IPS-20b (cell line): ENCODE results near the gene TEX48.

ENCODE experiments used
- H3K27ac ChIP-seq: one replicate; pipeline ENCODE4 v1.5.1; 2013; ENCODE audit warnings: low read length
- H3K27me3 ChIP-seq: 2 replicates; pipeline ENCODE4 v1.6.1; 2013; ENCODE audit warnings: mild to moderate bottlenecking, low read length, inconsistent platforms; ENCODE audit not compliant: insufficient read depth
- H3K36me3 ChIP-seq: 2 replicates; pipeline ENCODE4 v1.6.1; 2013; ENCODE audit warnings: low read depth, mild to moderate bottlenecking, inconsistent platforms, low read length, moderate library complexity; ENCODE audit not compliant: insufficient read depth
- H3K4me1 ChIP-seq: 2 replicates; pipeline ENCODE4 v1.6.1; 2013; ENCODE audit warnings: mild to moderate bottlenecking, control low read depth, inconsistent platforms, low read length, moderate library complexity; ENCODE audit not compliant: insufficient read depth
- H3K4me3 ChIP-seq: 2 replicates; pipeline ENCODE4 v1.5.1; 2013; ENCODE audit warnings: mild to moderate bottlenecking, low read length, inconsistent platforms
- H3K9ac ChIP-seq: 2 replicates; pipeline ENCODE4 v1.6.1; 2013; ENCODE audit warnings: low read depth, mild to moderate bottlenecking, inconsistent platforms, low read length, moderate library complexity
- H3K9me3 ChIP-seq: 2 replicates; pipeline ENCODE4 v1.6.1; 2013; ENCODE audit warnings: mild to moderate bottlenecking, low read depth, low read length, inconsistent platforms; ENCODE audit not compliant: insufficient read depth

Gene TEX48, protein sequence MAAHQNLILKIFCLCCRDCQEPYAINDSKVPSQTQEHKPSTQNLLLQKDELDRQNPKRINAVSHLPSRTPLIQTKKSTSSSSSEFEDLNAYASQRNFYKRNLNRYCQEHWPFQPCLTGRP

DNA sequence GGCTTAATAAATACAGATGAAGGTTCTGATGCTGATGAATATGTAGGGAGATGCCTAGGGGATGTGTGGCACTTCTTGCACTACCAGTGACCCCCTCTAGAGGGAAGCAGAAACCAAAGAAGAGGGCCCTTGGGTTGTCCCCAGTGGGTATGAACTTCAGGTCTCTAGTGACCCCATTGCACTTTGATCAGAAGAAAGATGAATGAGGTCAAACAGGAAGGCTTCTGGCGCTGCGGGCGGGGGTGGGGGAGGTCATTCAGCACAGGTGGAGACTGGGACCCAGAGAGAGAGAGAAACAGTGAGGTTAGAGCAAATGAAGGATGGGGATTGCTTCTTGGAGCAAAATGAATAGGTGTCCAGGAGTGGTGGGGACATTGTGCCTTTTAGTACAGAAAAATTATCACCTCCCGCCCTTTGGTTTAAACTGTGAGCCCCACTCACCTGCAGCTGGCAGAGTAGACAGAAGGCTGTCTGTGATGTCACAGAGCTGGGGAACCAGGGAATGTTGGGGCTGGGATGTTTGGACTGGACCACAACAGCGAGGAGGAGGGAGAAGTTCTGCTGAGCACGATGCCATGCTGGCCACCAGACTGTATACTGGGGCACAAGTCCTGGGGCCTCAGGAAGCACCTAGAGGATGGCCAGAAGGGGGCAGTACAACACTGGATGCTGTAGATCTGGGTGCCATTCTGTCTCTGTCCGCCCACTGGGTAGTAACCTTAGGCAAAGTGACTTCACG, at the start of gene TEX48:
Gene TEX48, minus strand, starts transcription at position 599 of the 739 bp plus-strand sequence. CDS start 10,469 bp downstream, outside the sequence.
- no peak within 1 kb of the TSS for H3K27ac ChIP-seq
- no peaks in the 10 kb centered on the region for H3K4me1 ChIP-seq
- H3K27me3 ChIP-seq = no peaks in the 10 kb centered on the region
- no peak within 1 kb of the TSS for H3K4me3 ChIP-seq
- no peak within 1 kb of the TSS for H3K9ac ChIP-seq
- no peaks in the 10 kb centered on the region for H3K36me3 ChIP-seq
- H3K9me3 ChIP-seq = no peaks in the 10 kb centered on the region

DNA sequence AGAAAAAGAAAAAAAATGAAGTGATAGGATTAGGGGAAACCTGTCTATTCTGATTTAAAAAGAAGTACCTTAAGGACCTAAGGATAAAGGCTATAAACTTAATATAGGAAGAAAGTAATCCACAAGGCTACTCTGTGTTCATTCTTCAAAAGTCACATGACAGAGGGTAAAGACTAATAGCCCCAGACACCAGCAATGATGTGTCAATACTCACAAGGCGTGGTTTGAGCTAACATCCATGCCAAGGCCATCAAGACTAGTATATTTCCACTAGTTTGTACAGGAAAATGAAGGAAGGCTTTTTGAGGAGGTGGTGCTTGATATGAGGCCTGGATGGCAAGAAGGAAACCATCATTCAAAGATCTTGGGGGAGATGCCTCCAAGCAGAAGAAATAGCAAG, 49.7 kb upstream of the TEX48 start:
- Histone ChIP-seq H3K36me3 (no peaks in the 10 kb centered on the region), H3K4me1 (no peaks in the 10 kb centered on the region), H3K9me3 (no peaks in the 10 kb centered on the region), H3K4me3 (no peak overlapping the region), H3K27me3 (no peaks in the 10 kb centered on the region), H3K27ac (no peak overlapping the region), H3K9ac (no peak overlapping the region)

DNA sequence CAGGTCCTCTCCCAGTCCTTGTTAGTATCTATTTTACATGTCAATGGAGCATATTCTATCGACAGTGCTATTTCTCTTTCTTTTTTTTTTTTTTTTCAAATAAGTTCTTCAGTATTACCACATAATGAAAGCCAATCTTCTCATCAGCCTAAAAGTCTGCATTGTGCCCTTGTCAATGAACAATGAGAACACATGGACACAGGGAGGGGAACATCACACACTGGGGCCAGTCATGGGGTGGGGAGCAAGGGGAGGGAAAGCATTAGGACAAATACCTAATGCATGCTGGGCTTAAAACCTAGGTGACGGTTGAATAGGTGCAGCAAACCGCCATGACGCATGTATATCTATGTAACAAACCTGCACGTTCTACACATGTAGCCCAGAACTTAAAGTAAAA, 47.7 kb upstream of the TEX48 start:
- Histone ChIP-seq H3K27me3 (no peaks in the 10 kb centered on the region), H3K36me3 (no peaks in the 10 kb centered on the region), H3K27ac (no peak overlapping the region), H3K9me3 (no peaks in the 10 kb centered on the region), H3K4me1 (no peaks in the 10 kb centered on the region), H3K4me3 (no peak overlapping the region), H3K9ac (no peak overlapping the region)

DNA sequence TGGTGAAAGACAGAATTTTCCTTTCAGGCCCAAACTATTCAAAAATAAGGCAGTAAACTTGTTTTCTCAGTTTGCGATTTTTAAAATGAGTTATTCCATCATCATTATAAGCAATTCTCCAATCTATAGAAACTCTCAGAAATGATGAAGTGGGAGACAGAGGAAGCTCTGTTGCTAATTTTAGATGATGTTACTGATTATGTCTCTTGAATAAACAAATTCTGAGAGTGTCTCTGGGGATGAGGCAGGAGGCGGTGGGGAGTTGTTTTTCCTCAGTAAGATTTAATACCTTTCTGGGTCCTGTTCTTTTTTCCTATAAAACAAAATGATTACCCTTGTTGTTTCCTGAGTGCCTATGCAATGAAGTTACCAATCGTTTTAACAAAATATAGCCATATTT, 43.9 kb upstream of the TEX48 start:
- Histone ChIP-seq H3K27ac (no peak overlapping the region), H3K36me3 (no peaks in the 10 kb centered on the region), H3K9ac (no peak overlapping the region), H3K27me3 (peaks cover 8% of the 10 kb centered on the region; the same call in 1 of the 2 replicates), H3K9me3 (no peaks in the 10 kb centered on the region), H3K4me1 (no peaks in the 10 kb centered on the region), H3K4me3 (no peak overlapping the region)

DNA sequence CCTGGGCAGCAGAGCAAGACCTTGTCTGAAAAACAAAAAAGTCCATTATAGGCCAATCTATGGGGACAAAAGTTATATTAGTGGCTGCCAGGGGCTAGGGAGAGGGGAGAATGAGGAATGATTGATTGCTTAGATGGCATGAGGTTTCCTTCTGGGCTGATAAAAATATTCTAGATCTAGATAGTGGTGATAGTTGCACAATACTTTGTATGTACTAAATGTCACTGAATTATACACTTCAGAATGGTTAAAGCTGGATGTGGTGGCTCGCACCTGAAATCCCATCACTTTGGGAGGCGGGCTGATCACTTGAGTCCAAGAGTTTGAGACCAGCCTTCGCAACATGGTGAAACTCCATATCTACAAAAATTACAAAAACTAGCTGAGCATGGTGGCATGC, 42.8 kb upstream of the TEX48 start:
- H3K36me3 ChIP-seq = no peaks in the 10 kb centered on the region
- no peaks in the 10 kb centered on the region for H3K4me1 ChIP-seq
- no peaks in the 10 kb centered on the region for H3K9me3 ChIP-seq
- no peak overlapping the region for H3K27ac ChIP-seq
- H3K4me3 ChIP-seq = no peak overlapping the region
- peaks cover 8% of the 10 kb centered on the region; the same call in 1 of the 2 replicates for H3K27me3 ChIP-seq
- no peak overlapping the region for H3K9ac ChIP-seq

DNA sequence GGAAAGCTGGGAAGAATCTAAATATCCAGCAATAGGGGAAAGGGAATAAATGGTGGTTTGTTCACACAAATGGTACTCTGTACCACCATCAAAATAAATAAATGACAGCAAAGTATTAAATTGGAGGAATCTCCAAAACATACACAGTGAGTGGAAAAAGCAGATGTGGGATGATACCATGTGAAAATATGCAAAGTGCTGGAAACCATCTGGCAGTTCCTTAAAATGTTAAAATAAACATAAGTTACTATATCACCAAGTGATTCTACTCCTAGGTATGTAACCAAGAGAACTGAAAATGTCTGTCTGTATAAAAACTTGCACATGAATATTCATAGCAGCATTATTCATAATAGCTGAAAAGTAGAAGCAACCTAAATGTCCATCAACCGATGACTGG, 41.9 kb upstream of the TEX48 start:
- Histone ChIP-seq H3K9ac (no peak overlapping the region), H3K36me3 (no peaks in the 10 kb centered on the region), H3K4me3 (no peak overlapping the region), H3K4me1 (no peaks in the 10 kb centered on the region), H3K27ac (no peak overlapping the region), H3K27me3 (peaks cover 8% of the 10 kb centered on the region; the same call in 1 of the 2 replicates), H3K9me3 (no peaks in the 10 kb centered on the region)

DNA sequence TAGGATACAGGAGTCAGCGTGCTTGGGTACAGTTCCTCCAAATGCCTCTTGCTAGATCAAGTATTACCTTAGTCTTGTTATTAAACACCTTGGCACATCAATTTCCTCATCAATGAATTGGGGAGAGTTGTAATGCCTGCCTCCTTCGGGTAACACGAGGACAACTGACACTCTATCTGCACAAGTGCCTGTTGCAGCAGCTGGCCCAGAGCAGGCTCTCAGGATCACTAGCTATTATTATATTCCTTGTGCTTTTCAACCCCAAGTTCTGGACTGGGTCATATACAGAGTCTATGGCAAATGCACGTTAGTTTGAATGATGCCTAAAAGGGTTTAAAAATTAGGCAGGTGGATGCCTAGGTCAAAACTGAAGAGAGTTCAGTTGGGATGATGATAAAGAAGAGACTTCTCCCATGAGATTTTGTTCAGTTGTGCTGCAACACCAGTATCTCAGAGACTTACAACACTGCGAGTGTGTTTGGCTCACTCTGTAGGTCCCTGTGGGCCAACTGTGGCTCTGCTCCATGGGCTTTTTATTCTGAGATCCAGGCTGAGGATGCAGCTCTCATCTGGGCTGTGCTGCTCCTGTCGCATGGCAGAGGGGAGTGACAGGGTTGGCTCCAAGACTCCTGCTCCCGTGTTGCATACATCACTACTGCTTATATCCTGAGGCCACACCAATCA, 41.1 kb upstream of the TEX48 start:
- H3K27me3 ChIP-seq = peaks cover 8% of the 10 kb centered on the region; the same call in 1 of the 2 replicates
- H3K4me3 ChIP-seq = no peak overlapping the region
- no peaks in the 10 kb centered on the region for H3K4me1 ChIP-seq
- H3K36me3 ChIP-seq = no peaks in the 10 kb centered on the region
- H3K27ac ChIP-seq = no peak overlapping the region
- H3K9ac ChIP-seq = no peak overlapping the region
- no peaks in the 10 kb centered on the region for H3K9me3 ChIP-seq

DNA sequence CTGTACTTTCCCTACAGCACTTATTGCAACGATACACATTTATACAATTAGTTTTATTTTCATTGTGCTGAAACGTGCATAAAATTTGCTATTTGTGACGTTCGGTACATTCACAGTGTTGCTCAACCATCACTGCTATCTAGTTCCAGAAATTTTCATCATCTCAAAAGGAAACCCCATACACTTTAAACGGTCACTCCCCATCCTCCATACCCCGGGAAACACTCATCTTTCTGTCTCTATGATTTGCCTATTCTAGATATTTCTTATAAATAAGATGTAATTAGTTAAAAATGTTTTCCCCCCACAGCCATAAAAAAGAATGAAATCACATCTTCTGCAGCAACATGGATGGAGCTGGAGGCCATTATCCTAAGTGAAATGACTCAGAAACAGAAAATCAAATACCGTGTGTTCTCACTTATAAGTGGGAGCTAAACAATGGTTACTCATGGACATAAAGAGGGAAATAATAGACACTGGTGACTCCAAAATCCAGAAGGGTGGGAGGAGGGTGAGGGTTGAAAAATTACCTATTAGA, 40.2 kb upstream of the TEX48 start:
- no peak overlapping the region for H3K27ac ChIP-seq
- H3K9ac ChIP-seq = no peak overlapping the region
- no peaks in the 10 kb centered on the region for H3K4me1 ChIP-seq
- no peaks in the 10 kb centered on the region for H3K36me3 ChIP-seq
- H3K27me3 ChIP-seq = peaks cover 8% of the 10 kb centered on the region; the same call in 1 of the 2 replicates
- no peaks in the 10 kb centered on the region for H3K9me3 ChIP-seq
- H3K4me3 ChIP-seq = no peak overlapping the region

DNA sequence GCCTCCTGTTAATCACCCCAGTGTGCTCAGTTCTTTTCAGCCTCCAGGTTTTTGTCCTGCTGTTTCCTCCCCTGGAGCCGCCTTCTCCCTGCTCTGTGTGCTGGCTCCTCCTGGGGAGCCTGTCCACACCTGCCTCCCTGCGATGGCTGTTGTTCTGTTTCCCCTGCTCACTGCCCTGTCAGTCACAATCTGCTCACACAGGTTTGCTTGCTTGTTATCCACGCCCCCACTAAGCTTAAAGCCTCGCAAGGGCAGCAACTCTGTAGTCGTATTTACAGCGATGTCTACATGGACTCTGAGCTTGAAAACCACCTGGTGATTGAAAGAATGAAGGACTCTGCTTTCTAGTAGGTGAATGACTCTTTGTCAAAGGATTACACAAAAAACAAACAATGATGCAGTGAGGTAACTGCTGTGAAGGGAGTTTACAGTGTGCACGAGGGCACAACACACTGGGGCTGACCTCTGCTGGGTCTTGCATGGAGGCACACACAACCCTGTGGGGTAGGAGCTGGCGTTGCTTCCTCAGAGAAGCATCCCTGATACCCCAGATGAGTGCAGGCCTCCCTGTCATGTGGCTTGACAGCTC, 39.6 kb upstream of the TEX48 start:
- Histone ChIP-seq H3K9me3 (no peaks in the 10 kb centered on the region), H3K4me3 (no peak overlapping the region), H3K36me3 (no peaks in the 10 kb centered on the region), H3K9ac (no peak overlapping the region), H3K27me3 (peaks cover 8% of the 10 kb centered on the region; the same call in 1 of the 2 replicates), H3K27ac (no peak overlapping the region), H3K4me1 (no peaks in the 10 kb centered on the region)

DNA sequence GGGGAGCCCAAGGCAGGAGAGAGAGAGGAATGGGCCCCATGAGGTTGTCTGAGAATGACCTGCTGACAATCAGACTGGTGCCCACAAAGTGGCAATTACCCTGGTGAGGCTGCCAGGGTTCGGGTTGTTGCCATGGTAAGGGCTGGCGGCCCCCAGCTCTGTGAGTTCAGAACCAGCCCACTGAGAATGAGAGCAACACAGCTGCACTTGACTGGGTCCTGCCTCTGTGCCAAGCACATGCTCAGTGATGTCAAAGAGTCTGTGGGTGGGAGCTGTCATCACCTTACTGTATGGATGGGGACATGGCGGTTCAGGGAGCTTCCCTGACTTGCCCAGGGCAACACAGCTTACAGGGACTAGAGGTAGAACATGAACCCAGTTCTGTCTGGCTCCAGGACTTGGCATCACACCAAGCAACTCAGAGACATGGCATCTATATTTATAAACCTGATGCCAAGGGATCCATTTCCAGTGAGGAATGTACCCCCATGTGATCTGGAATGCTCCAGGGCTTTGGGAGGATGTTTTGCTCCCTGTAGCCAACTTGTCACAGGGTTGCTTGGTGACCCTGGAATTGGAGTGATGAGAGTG, 38.2 kb upstream of the TEX48 start:
- Histone ChIP-seq H3K36me3 (no peaks in the 10 kb centered on the region), H3K4me3 (no peak overlapping the region), H3K27ac (no peak overlapping the region), H3K9ac (no peak overlapping the region), H3K27me3 (peaks cover 8% of the 10 kb centered on the region; the same call in 1 of the 2 replicates), H3K4me1 (no peaks in the 10 kb centered on the region), H3K9me3 (no peaks in the 10 kb centered on the region)

DNA sequence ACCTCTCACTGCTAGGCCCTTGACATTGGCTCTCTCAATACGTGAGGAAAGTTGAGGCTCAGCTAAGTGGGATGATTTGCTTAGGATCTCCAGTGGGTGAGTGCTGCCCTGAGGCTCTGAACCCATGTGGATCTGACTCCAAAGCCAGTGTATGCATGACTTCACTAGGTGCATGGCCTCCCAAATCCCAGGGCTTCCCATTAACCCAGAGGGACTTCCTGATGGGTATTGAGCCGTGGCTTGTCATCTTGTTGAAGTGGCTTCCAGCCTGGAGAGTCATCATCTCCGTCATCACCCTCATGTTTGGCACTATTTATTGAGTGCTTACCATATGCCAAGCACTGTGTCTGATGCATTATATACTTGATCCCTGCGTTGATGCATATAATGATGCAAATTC, 37.3 kb upstream of the TEX48 start:
- H3K9me3 ChIP-seq = no peaks in the 10 kb centered on the region
- no peaks in the 10 kb centered on the region for H3K4me1 ChIP-seq
- H3K4me3 ChIP-seq = no peak overlapping the region
- peaks cover 8% of the 10 kb centered on the region; the same call in 1 of the 2 replicates for H3K27me3 ChIP-seq
- no peak overlapping the region for H3K27ac ChIP-seq
- no peaks in the 10 kb centered on the region for H3K36me3 ChIP-seq
- no peak overlapping the region for H3K9ac ChIP-seq
